ENCODE data around the gene RIPOR1. TPM values are rescaled to one million over a fixed set of nuclear protein-coding genes. Genes with fewer than 3 reads are reported as not detected.

Gene RIPOR1
- total and polyA plus RNA-seq, 2 of the 4 experiments (the other 2 are of a cell fraction), result 9.5 to 41.3 TPM

- ATAC-seq (ENCODE audit: low read depth) (peak; percentile 9; the same call in 1 of the 2 replicates), DNase-seq (peak; percentile 56)
- Histone ChIP-seq H2AK9ac (replicated peaks; ENCODE audit: low read depth, low read length, poor library complexity) (peak overlapping the region; percentile 56), H4K91ac (ENCODE audit: insufficient read depth, low read depth, low read length) (no peak overlapping the region), H2AFZ (replicated peaks; ENCODE audit: low read length, poor library complexity) (no peak overlapping the region), H3K27me3 (ENCODE audit: control insufficient read depth, insufficient read depth, low read length) (no peaks in the 10 kb centered on the region), H2BK120ac (ENCODE audit: low read depth, low read length) (no peak overlapping the region), H2BK15ac (ENCODE audit: low read depth, low read length) (no peak overlapping the region), H3K4me2 (ENCODE audit: low read depth, low read length) (peak overlapping the region; percentile 63), H4K20me1 (ENCODE audit: insufficient read depth, low read length) (peaks cover 95% of the 10 kb centered on the region), H3K18ac (ENCODE audit: low read depth, low read length) (no peak overlapping the region), H3K4me1 (ENCODE audit: control insufficient read depth, insufficient read depth, low read length) (peaks cover 12% of the 10 kb centered on the region), H3K27ac (ENCODE audit: insufficient read depth, low read length) (no peak overlapping the region; the same call in 1 of the 2 replicates), H4K5ac (ENCODE audit: low read depth, low read length) (no peak overlapping the region), H3K23ac (ENCODE audit: low read depth, low read length) (peak overlapping the region; percentile 25; the same call in 1 of the 2 replicates), H4K8ac (ENCODE audit: low read depth in 2 of 2, low read length in 2 of 2) (no peak overlapping the region), H3K14ac (replicated peaks; ENCODE audit: low read depth, low read length) (no peak overlapping the region), H3K4me3 (ENCODE audit: insufficient read depth, low read depth, low read length) (no peak overlapping the region; the same call in 1 of the 2 replicates), H2AK5ac (ENCODE audit: low read depth, low read length) (0 out of 2 replicates have a peak overlapping the region, but pooled peaks have one; percentile 18), H3K36me3 (ENCODE audit: control insufficient read depth, insufficient read depth, low read length) (peaks cover 47% of the 10 kb centered on the region), H3K4ac (ENCODE audit: low read depth, low read length) (no peak overlapping the region), H3K9me1 (ENCODE audit: insufficient read depth, low read length) (peaks cover 23% of the 10 kb centered on the region), H3K9ac (ENCODE audit: low read depth, low read length) (0 out of 2 replicates have a peak overlapping the region, but pooled peaks have one; percentile 25), H3K79me1 (ENCODE audit: low read depth in 1 of 2, low read length in 2 of 2) (peaks cover 24 to 89% of the 10 kb centered on the region in 2 experiments), H2BK5ac (ENCODE audit: low read depth, low read length, poor library complexity, severe bottlenecking) (no peak overlapping the region), H3K9me3 (ENCODE audit: control insufficient read depth, insufficient read depth, low read length) (no peaks in the 10 kb centered on the region), H3K56ac (ENCODE audit: extremely low read depth, insufficient read depth, low read length) (no peak overlapping the region), H2BK20ac (ENCODE audit: low read depth, low read length) (no peak overlapping the region)
- intact Hi-C loops (cut with micrococcal nuclease), result no loop called here
- WGBS, 2 experiments (ENCODE audit: extremely low coverage in 2 of 2, insufficient read length in 1 of 2), result 57% methylated on average over 9 of the region's 23 CpGs; no CpG with 5 or more reads in 1 of the 2 experiments
- no TSS peak for BruUV-seq (replicated peaks)
- in situ Hi-C loops (cut with MboI; ENCODE audit: low sequenced_read_pairs), result loop anchor here (25.0 kb wide), 1 partner anchor 399 kb away; the partner anchor contains the start of genes CTRL, LCAT and PSMB10
- dilution Hi-C loops (cut with HindIII; ENCODE audit: low sequenced_read_pairs, unreplicated experiment), result no loop called here
- 0 out of 2 replicates have a peak, but pooled peaks have one; percentile 15 for TF ChIP-seq MXI1 (IDR thresholded peaks at IDR 0.05; ENCODE audit: borderline replicate concordance, low read depth, low read length)
- no peak for TF ChIP-seq FOS (IDR thresholded peaks at IDR 0.05; ENCODE audit: low read depth, low read length)
- TF ChIP-seq CEBPB (IDR thresholded peaks at IDR 0.05; ENCODE audit: low read depth, low read length), result no peak
- TF ChIP-seq CHD1 (IDR thresholded peaks at IDR 0.05; ENCODE audit: low read depth, low read length), result no peak
- no peak for TF ChIP-seq NFE2L2 (IDR thresholded peaks at IDR 0.05; ENCODE audit: low read depth, low read length)
- no peak for TF ChIP-seq SMC3 (IDR thresholded peaks at IDR 0.05; ENCODE audit: low read depth, low read length)
- TF ChIP-seq MAFK (IDR thresholded peaks at IDR 0.05; ENCODE audit: low read depth, low read length), result no peak
- no peak for TF ChIP-seq RAD21 (IDR thresholded peaks at IDR 0.05; ENCODE audit: low read length)
- ChIA-PET CTCF (no interaction called here), POLR2A (ENCODE audit: unreplicated experiment) (no interaction called here)
Measured at GRCh38 chr16:67538666-67539101, 10.1 kb downstream of the RIPOR1 start.

All from IMR-90 (cell line).